Cortex of kidney (tissue), 1 donor: ENCODE data around the gene UGGT2.

Source experiments
- DNase-seq: peaks from one replicate; lab custom pipeline; 2025; lab: John Stamatoyannopoulos, UW

The UGGT2 gene, protein sequence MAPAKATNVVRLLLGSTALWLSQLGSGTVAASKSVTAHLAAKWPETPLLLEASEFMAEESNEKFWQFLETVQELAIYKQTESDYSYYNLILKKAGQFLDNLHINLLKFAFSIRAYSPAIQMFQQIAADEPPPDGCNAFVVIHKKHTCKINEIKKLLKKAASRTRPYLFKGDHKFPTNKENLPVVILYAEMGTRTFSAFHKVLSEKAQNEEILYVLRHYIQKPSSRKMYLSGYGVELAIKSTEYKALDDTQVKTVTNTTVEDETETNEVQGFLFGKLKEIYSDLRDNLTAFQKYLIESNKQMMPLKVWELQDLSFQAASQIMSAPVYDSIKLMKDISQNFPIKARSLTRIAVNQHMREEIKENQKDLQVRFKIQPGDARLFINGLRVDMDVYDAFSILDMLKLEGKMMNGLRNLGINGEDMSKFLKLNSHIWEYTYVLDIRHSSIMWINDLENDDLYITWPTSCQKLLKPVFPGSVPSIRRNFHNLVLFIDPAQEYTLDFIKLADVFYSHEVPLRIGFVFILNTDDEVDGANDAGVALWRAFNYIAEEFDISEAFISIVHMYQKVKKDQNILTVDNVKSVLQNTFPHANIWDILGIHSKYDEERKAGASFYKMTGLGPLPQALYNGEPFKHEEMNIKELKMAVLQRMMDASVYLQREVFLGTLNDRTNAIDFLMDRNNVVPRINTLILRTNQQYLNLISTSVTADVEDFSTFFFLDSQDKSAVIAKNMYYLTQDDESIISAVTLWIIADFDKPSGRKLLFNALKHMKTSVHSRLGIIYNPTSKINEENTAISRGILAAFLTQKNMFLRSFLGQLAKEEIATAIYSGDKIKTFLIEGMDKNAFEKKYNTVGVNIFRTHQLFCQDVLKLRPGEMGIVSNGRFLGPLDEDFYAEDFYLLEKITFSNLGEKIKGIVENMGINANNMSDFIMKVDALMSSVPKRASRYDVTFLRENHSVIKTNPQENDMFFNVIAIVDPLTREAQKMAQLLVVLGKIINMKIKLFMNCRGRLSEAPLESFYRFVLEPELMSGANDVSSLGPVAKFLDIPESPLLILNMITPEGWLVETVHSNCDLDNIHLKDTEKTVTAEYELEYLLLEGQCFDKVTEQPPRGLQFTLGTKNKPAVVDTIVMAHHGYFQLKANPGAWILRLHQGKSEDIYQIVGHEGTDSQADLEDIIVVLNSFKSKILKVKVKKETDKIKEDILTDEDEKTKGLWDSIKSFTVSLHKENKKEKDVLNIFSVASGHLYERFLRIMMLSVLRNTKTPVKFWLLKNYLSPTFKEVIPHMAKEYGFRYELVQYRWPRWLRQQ (N-terminal part only)

DNA sequence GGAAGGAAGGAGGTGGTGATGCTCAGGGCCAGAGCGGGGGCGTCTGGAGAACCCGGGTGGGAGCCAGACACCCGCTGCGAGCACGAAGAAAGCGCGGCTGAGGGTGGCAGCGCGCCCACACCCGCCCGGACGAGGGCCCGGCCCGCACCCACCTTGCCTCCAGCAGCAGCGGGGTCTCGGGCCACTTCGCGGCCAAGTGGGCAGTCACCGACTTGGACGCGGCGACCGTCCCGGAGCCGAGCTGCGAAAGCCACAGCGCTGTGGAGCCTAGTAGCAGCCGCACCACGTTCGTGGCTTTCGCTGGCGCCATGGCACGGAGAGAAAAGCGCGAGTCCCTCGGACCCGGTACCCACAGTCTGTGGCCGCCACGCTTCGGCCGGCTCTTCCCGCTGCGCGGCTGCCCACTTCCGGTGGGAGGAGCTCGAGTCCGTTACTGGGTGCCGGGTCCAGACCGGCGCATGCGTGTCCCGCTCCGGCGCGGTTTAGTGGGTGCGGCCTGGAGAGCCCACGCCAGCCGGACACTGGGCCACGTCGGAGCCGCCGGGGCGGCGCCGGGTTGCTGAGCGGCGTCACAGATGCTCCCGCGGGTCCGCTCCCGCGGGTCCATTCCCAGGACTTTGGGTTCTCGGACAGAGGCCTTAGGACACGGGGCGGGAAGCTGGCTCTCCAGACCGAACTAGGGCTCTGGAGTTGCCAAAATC is at the start of gene UGGT2:
UGGT2 (minus strand) TSS at position 399 of the 701 bp plus-strand sequence; CDS start at position 310, 89 bp downstream.
- DNase-seq, result peak; percentile 47

DNA sequence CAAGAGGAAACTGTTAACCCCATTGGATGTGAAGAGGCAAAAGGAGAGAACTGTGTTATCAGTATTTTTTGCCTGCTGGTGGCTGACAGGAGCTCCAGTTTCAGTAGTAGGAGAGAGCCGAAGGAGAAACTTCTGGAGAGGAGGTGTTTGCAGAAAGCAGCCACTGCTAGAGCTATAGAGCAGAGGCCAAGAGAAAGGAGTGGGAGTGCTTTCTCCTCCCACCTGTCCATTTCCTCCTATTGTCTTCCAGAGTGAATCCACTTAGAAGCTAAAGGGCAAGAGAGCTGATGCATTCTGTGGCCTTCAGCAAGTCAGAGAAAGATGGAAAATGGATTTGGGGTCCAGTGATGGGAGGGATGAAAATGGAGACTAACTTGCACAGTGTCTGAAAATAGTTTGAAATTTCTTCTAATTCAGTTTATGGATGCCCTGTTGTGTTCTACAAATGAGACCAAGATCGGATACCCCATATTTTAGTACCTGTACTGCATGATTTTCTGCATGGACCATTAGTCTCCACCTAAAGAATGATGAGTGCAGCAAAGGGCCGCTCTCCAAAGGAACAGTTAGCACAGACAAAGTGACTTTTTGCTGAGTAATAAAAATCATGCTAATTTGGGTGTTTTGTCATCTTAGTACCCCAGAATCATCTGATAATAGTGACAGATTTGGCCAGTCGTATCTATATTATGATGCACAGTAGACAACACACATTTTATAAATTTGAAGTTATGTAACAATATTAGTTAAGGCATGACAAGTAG is 47.4 kb upstream of the UGGT2 start:
- DNase-seq, result no peak

DNA sequence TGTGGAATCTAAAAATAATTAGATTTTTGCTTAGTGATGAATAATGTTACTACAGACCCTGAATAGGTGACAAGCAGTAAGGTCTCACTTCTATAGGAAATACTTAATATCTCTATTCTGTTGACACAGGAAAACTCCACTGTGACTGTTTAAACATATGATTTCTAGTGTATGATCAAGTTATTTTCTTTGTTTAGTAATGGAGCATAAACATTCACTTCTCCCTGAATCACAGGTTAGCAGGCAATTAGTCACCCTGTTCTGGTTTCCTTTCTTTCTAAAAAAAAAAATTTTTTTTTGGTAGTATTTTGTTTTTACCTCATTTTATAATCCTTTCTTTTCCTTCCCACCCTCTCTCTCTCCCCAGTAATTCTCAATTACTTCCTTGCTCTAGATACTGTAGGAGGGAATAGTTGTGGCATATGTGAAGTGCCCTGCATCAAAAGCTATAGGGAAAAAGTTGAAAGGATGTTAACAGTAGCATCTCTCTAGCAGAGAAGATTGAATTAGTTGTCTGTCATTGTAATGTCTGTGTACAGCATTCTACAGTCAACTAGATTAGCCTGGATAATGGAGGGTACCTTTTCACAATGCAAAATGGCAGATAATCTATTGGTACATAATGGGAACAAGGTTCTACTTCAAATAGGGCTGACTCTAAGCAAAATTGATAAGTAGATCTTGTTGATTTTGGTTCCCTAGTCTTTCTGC is 40.2 kb upstream of the UGGT2 start:
- no peak for DNase-seq

DNA sequence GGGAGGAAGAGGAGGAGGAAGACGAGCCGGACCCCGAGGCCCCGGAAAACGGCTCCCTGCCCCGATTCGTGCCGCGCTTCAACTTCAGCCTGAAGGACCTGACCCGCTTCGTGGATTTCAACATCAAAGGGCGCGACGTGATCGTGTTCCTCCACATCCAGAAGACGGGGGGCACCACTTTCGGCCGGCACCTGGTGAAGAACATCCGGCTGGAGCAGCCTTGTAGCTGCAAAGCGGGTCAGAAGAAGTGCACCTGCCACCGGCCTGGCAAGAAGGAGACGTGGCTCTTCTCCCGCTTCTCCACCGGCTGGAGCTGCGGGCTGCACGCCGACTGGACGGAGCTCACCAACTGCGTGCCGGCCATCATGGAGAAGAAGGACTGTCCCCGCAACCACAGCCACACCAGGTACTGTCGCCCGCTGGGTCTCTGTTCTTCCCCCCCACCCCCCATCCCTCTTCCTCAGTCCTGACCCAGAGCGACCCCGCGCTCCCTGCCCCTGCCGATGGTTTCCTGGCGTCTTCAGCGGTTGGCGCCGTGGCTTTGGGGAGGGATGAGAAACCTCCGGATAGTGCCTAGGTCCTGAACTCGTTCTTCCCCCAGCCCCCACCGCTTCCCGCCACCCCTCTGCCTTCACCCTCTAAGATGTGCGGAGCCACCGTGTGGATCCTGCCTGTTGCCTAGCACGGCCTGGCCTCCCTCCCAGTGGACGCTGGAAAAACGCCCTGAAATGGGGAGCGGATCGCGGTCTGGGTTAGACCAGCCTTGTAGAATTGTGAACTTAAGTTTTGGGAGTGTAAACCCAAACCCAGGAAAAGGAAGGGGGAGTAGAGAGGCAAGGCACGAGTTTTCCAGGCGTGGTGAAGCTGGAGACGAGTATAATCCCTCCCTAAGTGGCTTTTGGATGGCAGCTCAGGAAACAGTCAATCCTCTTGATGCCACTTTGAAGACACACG is 38.2 kb upstream of the UGGT2 start:
- no peak for DNase-seq

GRCh38 chr13:96090240-96091101 is 37.3 kb upstream of the UGGT2 start:
- no peak for DNase-seq

DNA sequence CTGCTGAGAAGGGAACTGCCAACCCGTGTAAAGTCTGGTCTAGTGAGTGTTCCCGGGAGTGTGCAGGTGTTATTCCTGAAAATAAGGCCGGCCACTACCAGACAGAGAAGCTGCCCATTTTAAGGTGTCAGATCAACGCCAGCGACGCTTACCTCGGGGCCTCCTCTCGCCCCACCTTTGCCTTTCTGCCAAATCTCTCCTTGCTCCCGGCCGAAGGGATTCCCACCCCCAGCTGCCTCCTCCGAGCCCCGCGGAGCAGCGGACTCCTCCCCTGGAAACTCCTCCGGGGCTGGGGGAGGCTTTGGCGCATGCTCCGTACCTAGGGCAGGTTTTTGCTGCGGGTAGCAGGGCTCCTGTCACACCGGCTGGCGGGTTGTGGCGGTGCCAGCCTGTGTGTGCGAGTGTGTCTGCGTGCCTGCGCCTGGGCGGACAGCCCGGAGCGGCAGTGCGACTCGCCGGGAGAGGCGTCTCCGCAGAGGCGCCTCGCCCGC is 36.6 kb upstream of the UGGT2 start, which contains the start of gene HS6ST3:
HS6ST3 (plus strand) TSS at position 359 of the 491 bp plus-strand sequence.
- no peak for DNase-seq

DNA sequence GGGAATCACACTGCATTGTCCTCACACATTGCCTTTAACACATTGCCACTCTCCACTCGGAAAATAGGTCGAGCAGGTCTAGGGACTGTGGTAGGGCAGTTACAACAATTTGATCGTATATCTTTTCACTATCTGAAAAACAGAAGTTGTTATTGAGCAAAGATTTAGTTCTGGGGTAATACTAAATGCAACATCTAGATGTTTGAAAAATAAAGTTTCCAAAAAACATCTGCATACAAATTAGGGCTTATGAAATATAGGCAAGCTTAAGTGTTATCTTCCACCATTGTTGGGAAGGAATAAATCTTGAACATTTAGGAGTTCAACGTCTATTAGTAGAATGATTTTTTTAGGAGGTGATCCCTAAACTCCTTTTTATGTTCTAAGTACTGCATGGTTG is 35.9 kb upstream of the UGGT2 start:
- DNase-seq, result no peak

DNA sequence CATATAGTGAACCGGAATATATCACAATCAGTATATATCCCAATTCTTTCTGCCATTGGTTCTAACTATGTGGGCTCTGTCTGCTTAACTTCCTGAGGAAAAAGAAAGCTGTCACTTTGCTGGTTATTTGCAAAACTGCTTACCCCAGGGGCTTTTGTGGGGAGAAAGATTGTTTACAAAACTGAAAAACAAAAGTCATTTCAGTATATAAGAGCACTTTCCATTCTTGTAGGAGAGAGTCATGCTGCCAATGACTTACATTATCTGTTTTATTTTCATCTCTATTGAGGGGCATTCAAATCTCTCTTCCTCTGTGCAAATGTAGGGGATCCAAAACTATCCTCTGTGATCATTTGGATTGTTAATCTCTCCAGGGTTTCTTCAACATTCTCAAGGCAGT is 33.5 kb upstream of the UGGT2 start:
- DNase-seq, result no peak

GRCh38 chr13:96082640-96083039 is 29.4 kb upstream of the UGGT2 start:
- DNase-seq, result no peak

GRCh38 chr13:96081888-96082287 is 28.7 kb upstream of the UGGT2 start:
- DNase-seq, result no peak

DNA sequence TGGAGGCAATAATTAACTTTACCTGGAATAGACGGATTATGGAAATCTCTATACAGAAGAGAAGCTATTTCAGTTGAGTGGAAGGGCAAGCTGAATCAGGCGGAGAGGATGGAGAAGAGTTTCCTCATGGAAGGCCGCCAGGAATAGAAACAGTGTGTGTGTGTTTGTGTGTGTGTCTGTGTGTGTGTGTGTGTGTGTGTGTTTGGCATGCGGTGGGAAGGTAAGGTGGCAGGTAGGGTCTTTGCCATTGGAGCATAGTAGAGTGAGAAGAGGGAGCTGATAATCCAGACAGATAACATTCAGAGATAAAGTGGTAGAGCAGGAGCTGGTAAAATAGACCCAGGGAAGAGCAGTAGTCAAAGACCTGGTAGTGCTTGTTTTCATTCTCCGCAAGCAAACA is 27.5 kb upstream of the UGGT2 start:
- DNase-seq, result no peak

DNA sequence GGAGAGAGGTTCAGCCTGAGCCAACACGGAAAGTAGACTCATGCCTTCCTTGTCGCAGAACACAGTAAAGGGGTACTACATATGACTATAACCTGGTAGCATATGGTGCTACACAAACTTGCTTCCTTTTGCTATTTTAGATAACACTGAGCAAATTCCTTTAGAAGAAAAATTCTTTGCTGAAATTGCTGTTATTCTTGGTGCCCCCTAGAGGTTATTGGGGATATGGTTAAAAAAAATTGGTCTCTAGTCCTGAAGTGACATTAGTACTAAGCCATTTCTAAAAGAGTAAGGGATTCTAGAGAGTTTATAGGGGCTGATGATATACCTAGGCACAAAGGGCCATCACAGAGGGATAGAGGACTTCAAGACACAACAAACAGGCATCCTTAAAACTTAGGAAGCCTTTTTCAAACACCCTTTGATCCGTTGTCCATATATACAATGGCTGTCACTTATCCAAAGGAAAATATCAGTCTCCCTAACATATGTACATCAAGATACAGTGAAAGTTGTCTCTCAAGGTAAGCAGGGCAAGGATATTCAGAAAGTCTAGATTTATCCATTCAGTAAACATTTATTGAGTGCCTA is 22.8 kb upstream of the UGGT2 start:
- DNase-seq, result no peak

- DNase-seq, result no peak
These were observed 19.2 kb upstream of the UGGT2 start for GRCh38 chr13:96072392-96072791.

DNA sequence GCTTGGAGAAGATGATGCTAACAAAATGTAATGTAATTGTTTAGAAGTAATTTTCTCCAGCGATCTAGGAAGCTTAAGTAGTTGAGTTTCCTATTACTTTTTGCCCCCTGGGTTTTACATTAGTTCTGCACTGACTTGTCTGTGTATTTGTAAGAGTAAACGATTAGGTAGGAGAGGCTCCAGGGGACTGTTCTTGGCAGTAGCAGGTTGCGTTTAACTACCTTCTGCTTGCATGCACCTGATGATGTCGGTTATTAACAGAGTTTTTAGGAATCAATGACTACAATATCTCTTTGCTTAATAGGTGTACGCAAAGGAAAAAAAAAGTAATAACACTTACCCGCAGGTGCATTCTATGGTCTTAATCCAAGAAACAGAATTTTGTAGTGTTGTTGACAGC is 18.3 kb upstream of the UGGT2 start:
- DNase-seq, result no peak

DNA sequence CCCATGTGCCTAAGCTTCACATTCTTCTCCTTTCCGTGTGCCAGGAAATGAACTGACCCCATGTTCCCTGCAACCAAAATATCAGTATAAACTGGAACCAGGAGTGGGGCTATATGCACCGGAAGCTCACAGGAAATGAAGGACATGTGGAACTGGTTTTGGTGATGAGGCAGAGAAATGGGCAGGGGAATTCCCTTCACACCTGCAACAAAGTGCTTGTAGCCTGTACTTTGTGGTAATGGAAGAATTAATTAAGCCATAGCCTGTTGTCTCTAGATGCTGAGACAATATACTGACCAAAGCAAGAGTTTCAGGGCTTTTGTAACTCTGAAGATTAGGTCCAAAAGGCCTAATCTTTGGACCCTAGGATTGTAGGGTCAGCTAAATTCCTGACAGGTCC is 15.5 kb upstream of the UGGT2 start:
- no peak for DNase-seq

GRCh38 chr13:96065849-96066248 is 12.6 kb upstream of the UGGT2 start:
- no peak for DNase-seq

DNA sequence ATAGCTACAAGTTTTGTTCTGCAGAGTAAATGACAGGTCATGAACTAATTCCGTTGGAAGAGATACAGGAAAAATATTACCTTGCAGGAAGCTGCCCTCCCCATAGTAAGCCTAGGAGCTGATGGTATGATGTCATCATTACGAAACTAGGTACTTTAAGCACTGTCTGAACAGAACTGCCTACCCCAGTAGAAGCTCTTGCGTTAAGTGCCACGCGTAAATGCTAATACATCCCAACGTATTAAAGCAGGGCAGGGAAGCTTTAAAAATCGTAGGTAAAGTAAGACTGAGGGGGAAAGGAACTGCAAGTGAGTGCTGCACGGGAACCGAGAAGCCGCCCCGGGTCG is 572 bp downstream of the UGGT2 start:
- no peak for DNase-seq
